Trophoblast cell (in vitro differentiated cells and primary cell): ENCODE results near the gene SHPK.

Source experiments
- DNase-seq, 2 donors: peaks; one replicate each; pipeline ENCODE4 v3.0.0-alpha.2; 2016
- H2AFZ ChIP-seq: 2 replicates; pipeline ENCODE4 v1.6.1; 2013; ENCODE audit warnings: low read length, moderate library complexity, mild to moderate bottlenecking; ENCODE audit not compliant: insufficient read depth, poor library complexity
- H2AK5ac ChIP-seq: 2 replicates; pipeline ENCODE4 v1.6.1; 2013; ENCODE audit warnings: mild to moderate bottlenecking, low read length
- H2BK120ac ChIP-seq: 2 replicates; pipeline ENCODE4 v1.6.1; 2013; ENCODE audit warnings: low read length, mild to moderate bottlenecking, moderate library complexity; ENCODE audit not compliant: insufficient read depth, poor library complexity
- H2BK12ac ChIP-seq: 2 replicates; pipeline ENCODE4 v1.6.1; 2013; ENCODE audit warnings: mild to moderate bottlenecking, low read length, moderate library complexity
- H2BK5ac ChIP-seq: 2 replicates; pipeline ENCODE4 v1.6.1; 2013; ENCODE audit warnings: low read length, low read depth, moderate library complexity, mild to moderate bottlenecking; ENCODE audit not compliant: poor library complexity
- H3K14ac ChIP-seq: 2 replicates; pipeline ENCODE4 v1.6.1; 2013; ENCODE audit warnings: mild to moderate bottlenecking, low read length
- H3K18ac ChIP-seq: 2 replicates; pipeline ENCODE4 v1.6.1; 2013; ENCODE audit warnings: mild to moderate bottlenecking, low read length
- H3K23ac ChIP-seq: 2 replicates; pipeline ENCODE4 v1.6.1; 2013; ENCODE audit warnings: low read length
- H3K27ac ChIP-seq: 2 replicates; pipeline ENCODE4 v1.5.1; 2013; ENCODE audit warnings: low read depth, mild to moderate bottlenecking, inconsistent platforms, low read length, moderate library complexity
- H3K27me3 ChIP-seq: 2 replicates; pipeline ENCODE4 v1.6.1; 2013; ENCODE audit warnings: inconsistent platforms, mild to moderate bottlenecking, low read length, moderate library complexity; ENCODE audit not compliant: insufficient read depth
- H3K36me3 ChIP-seq, 2 experiments: 1 replicate in 1 of 2; 2 replicates in 1 of 2; pipeline ENCODE4 v1.6.1; 2013; ENCODE audit warnings: low read length in 2 of 2, mild to moderate bottlenecking in 2 of 2, moderate library complexity in 1 of 2; ENCODE audit not compliant: insufficient read depth in 2 of 2, control insufficient read depth in 1 of 2
- H3K4ac ChIP-seq: 2 replicates; pipeline ENCODE4 v1.6.1; 2013; ENCODE audit warnings: low read depth, mild to moderate bottlenecking, low read length, moderate library complexity
- H3K4me1 ChIP-seq, 2 experiments: 1 replicate in 1 of 2; 2 replicates in 1 of 2; pipeline ENCODE4 v1.6.1; 2013; ENCODE audit warnings: low read length in 2 of 2, mild to moderate bottlenecking in 2 of 2, moderate library complexity in 1 of 2; ENCODE audit not compliant: insufficient read depth in 2 of 2, control insufficient read depth in 1 of 2
- H3K4me2 ChIP-seq: 2 replicates; pipeline ENCODE4 v1.6.1; 2013; ENCODE audit warnings: inconsistent platforms, mild to moderate bottlenecking, low read length, moderate library complexity
- H3K4me3 ChIP-seq: 2 replicates; pipeline ENCODE4 v1.5.1; 2013; ENCODE audit warnings: mild to moderate bottlenecking, low read depth, low read length, inconsistent platforms
- H3K79me1 ChIP-seq: one replicate; pipeline ENCODE4 v1.6.1; 2013; ENCODE audit warnings: low read length
- H3K79me2 ChIP-seq: 2 replicates; pipeline ENCODE4 v1.6.1; 2013; ENCODE audit warnings: low read length, mild to moderate bottlenecking; ENCODE audit not compliant: control insufficient read depth, insufficient read depth, poor library complexity
- H3K9ac ChIP-seq: 2 replicates; pipeline ENCODE4 v1.6.1; 2013; ENCODE audit warnings: mild to moderate bottlenecking, low read length
- H3K9me3 ChIP-seq: 2 replicates; pipeline ENCODE4 v1.6.1; 2013; ENCODE audit warnings: low read depth, mild to moderate bottlenecking, control low read depth, inconsistent platforms, low read length; ENCODE audit not compliant: insufficient read depth
- H4K12ac ChIP-seq: 2 replicates; pipeline ENCODE4 v1.6.1; 2013; ENCODE audit warnings: low read depth, mild to moderate bottlenecking, low read length, moderate library complexity
- H4K8ac ChIP-seq: 2 replicates; pipeline ENCODE4 v1.6.1; 2013; ENCODE audit warnings: low read depth, mild to moderate bottlenecking, low read length, moderate library complexity
- H4K91ac ChIP-seq: one replicate; pipeline ENCODE4 v1.6.1; 2013; ENCODE audit warnings: low read depth, mild to moderate bottlenecking, low read length, moderate library complexity
- WGBS: extraction: QIAGEN DNeasy Blood & Tissue Kit; methylation state at CpG from one replicate; pipeline ENCODE4 v1.1.7; 2013; ENCODE audit warnings: missing lambda C conversion rate; ENCODE audit not compliant: insufficient read length, insufficient coverage; ENCODE audit errors: extremely low coverage; 5-methylcytosine and 5-hydroxymethylcytosine counted together

Gene SHPK

GRCh38 chr17:3658784-3659449 is 22.9 kb upstream of the SHPK start:
- no peaks in the 10 kb centered on the region for H3K9me3 ChIP-seq
- no peak overlapping the region for H3K14ac ChIP-seq
- DNase-seq = no peak
- no peak overlapping the region for H4K91ac ChIP-seq
- H2AFZ ChIP-seq = no peak overlapping the region
- no peak overlapping the region for H4K8ac ChIP-seq
- H2BK120ac ChIP-seq = no peak overlapping the region
- no peak overlapping the region for H3K23ac ChIP-seq
- H2BK5ac ChIP-seq = no peak overlapping the region
- no CpG with 5 or more reads among the region's 22 CpGs for WGBS
- H2AK5ac ChIP-seq = no peak overlapping the region
- H3K18ac ChIP-seq = no peak overlapping the region
- no peaks in the 10 kb centered on the region for H3K79me2 ChIP-seq
- no peak overlapping the region for H3K4me2 ChIP-seq
- no peak overlapping the region for H3K9ac ChIP-seq
- no peak overlapping the region for H4K12ac ChIP-seq
- no peak overlapping the region for H3K4me3 ChIP-seq
- no peak overlapping the region for H3K27ac ChIP-seq
- no peak overlapping the region for H3K4ac ChIP-seq
- H2BK12ac ChIP-seq = no peak overlapping the region
- H3K27me3 ChIP-seq = no peaks in the 10 kb centered on the region
- peaks cover 0 to 7% of the 10 kb centered on the region in 2 experiments for H3K4me1 ChIP-seq
- peaks cover 24 to 35% of the 10 kb centered on the region in 2 experiments for H3K36me3 ChIP-seq
- H3K79me1 ChIP-seq = no peaks in the 10 kb centered on the region

- Histone ChIP-seq H3K27me3 (no peaks in the 10 kb centered on the region), H2BK12ac (no peak overlapping the region), H3K79me2 (no peaks in the 10 kb centered on the region), H3K4me3 (no peak overlapping the region), H3K4ac (no peak overlapping the region), H3K9ac (no peak overlapping the region), H3K79me1 (no peaks in the 10 kb centered on the region), H2BK5ac (no peak overlapping the region), H4K8ac (no peak overlapping the region), H3K27ac (no peak overlapping the region), H3K4me2 (no peak overlapping the region), H4K91ac (no peak overlapping the region), H2AFZ (no peak overlapping the region), H3K23ac (no peak overlapping the region), H3K9me3 (no peaks in the 10 kb centered on the region), H3K4me1 (peaks cover 0 to 7% of the 10 kb centered on the region in 2 experiments), H3K36me3 (peaks cover 16 to 27% of the 10 kb centered on the region in 2 experiments), H4K12ac (no peak overlapping the region), H3K14ac (no peak overlapping the region), H2BK120ac (no peak overlapping the region), H2AK5ac (no peak overlapping the region), H3K18ac (no peak overlapping the region)
- DNase-seq = no peak
- WGBS = no CpG with 5 or more reads among the region's 42 CpGs
Measured at GRCh38 chr17:3657874-3658783, 22.1 kb upstream of the SHPK start.

GRCh38 chr17:3657588-3657869 is 21.5 kb upstream of the SHPK start:
- H3K27ac ChIP-seq = no peak overlapping the region
- H2BK120ac ChIP-seq = no peak overlapping the region
- H3K9ac ChIP-seq = no peak overlapping the region
- H3K4me1 ChIP-seq = peaks cover 0 to 7% of the 10 kb centered on the region in 2 experiments
- H3K9me3 ChIP-seq = no peaks in the 10 kb centered on the region
- peaks cover 13 to 24% of the 10 kb centered on the region in 2 experiments for H3K36me3 ChIP-seq
- no peak overlapping the region for H2AK5ac ChIP-seq
- H4K8ac ChIP-seq = no peak overlapping the region
- H3K27me3 ChIP-seq = no peaks in the 10 kb centered on the region
- H2BK5ac ChIP-seq = no peak overlapping the region
- H3K4me2 ChIP-seq = no peak overlapping the region
- H3K14ac ChIP-seq = no peak overlapping the region
- H3K79me2 ChIP-seq = no peaks in the 10 kb centered on the region
- DNase-seq = no peak
- H3K18ac ChIP-seq = no peak overlapping the region
- H3K23ac ChIP-seq = no peak overlapping the region
- H2AFZ ChIP-seq = no peak overlapping the region
- H2BK12ac ChIP-seq = no peak overlapping the region
- H4K91ac ChIP-seq = no peak overlapping the region
- no CpG with 5 or more reads among the region's 7 CpGs for WGBS
- no peak overlapping the region for H3K4me3 ChIP-seq
- H4K12ac ChIP-seq = no peak overlapping the region
- H3K79me1 ChIP-seq = no peaks in the 10 kb centered on the region
- H3K4ac ChIP-seq = no peak overlapping the region

- H2BK5ac ChIP-seq = no peak overlapping the region
- H3K9me3 ChIP-seq = no peaks in the 10 kb centered on the region
- H3K79me1 ChIP-seq = no peaks in the 10 kb centered on the region
- no peak overlapping the region for H3K9ac ChIP-seq
- H3K27me3 ChIP-seq = no peaks in the 10 kb centered on the region
- H3K36me3 ChIP-seq = peaks cover 9 to 20% of the 10 kb centered on the region in 2 experiments
- DNase-seq = no peak
- H2BK12ac ChIP-seq = no peak overlapping the region
- H3K18ac ChIP-seq = no peak overlapping the region
- H3K14ac ChIP-seq = no peak overlapping the region
- no peak overlapping the region for H2AK5ac ChIP-seq
- no peak overlapping the region for H4K12ac ChIP-seq
- H4K91ac ChIP-seq = no peak overlapping the region
- H3K4ac ChIP-seq = no peak overlapping the region
- H3K4me1 ChIP-seq = peaks cover 0 to 7% of the 10 kb centered on the region in 2 experiments
- H4K8ac ChIP-seq = no peak overlapping the region
- no peak overlapping the region for H3K4me2 ChIP-seq
- no peak overlapping the region for H3K4me3 ChIP-seq
- H2AFZ ChIP-seq = no peak overlapping the region
- no CpG with 5 or more reads among the region's 16 CpGs for WGBS
- no peak overlapping the region for H2BK120ac ChIP-seq
- no peak overlapping the region for H3K23ac ChIP-seq
- no peak overlapping the region for H3K27ac ChIP-seq
- no peaks in the 10 kb centered on the region for H3K79me2 ChIP-seq
Measured at GRCh38 chr17:3656755-3657587, 20.9 kb upstream of the SHPK start.
